SK-N-DZ (cell line): ENCODE measurements around the gene CALR.
"Not testable (repeated sequence)": the region's sequence is repeated elsewhere in the genome, so short reads cannot be mapped to it uniquely, and the experiment has no call there.

ENCODE experiments used
- DNase-seq: peaks from one replicate; pipeline ENCODE4 v3.0.0-alpha.2; 2015; ENCODE audit warnings: low spot score

Gene CALR

DNA sequence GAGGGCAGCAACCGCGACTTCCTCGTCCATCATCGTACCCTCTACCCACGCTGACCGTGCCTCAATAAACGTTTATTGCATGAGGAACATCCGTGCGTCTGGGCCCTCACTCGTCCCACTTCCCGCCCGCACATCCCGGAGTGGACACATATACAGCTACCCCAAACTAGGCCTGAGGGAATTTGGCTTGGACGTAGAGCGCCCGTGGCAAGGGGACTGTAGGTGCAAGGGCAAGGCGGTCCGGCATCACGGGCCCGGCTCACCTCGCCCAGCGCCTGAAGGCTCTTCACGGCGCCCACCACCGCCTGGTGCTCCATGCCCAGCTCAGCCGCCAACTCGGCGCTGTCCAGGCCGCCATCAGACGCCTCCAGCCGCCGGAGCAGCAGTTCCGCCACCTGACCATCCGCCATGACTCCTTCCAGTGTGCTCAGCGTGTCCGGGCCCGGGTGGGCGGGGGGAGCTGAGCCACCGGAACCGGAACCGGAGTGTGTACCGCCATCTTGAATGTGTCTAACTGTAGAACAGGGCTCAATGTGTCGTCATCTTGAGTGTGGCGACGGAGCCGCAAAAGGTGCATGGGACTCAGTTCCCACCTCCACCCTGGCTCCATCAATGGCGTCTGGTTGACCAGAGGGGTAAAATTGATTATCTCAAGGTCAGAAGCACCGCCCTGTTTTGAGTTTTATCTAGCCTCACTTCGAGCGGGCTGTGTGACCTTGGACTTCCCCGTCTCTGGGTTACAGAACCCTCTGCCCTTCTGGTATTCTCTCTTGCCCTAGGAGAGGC, 4.9 kb upstream of the CALR start, which contains the start of gene FARSA:
TSS of gene FARSA (minus strand) at position 425 of the 786 bp plus-strand sequence. CDS start at position 410, 15 bp downstream.
- DNase-seq, result peak; percentile 88

DNA sequence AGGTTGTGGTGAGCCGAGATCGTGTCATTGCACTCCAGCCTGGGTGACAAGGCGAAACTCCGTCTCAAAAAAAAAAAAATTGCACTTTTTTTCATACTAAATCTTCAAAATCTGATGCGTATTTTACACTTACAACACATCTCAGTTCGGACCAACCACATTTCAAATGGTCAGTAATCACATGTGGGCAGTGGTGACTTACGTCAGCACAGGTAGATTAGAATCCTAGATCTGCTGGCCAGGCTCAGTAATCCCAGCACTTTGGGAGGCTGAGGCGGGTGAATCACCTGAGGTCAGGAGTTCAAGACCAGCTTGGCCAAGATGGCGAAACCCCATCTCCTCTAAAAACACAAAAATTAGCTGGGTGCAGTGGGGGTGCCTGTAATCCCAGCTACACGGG, 3.3 kb upstream of the CALR start:
- DNase-seq, result no peak

DNA sequence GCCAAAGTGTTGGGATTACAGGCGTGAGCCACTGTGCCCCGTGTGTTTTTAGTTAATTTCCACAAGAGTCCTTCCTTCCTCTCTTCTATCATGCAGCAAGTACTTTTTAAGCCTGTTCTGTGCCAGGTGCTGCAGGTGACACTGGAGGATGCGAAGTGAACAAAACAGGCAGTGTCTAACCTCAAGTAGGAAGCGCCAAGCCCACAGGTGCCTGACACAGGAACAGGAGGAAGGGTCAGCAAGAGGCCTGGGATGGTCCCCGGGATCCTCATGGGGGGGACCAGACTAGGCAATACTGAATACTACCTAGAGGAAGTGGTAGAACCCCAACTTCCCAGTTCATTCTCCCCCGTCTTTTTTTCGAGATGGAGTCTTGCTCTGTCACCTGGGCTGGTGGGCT, 1.8 kb upstream of the CALR start:
- DNase-seq, result no peak

DNA sequence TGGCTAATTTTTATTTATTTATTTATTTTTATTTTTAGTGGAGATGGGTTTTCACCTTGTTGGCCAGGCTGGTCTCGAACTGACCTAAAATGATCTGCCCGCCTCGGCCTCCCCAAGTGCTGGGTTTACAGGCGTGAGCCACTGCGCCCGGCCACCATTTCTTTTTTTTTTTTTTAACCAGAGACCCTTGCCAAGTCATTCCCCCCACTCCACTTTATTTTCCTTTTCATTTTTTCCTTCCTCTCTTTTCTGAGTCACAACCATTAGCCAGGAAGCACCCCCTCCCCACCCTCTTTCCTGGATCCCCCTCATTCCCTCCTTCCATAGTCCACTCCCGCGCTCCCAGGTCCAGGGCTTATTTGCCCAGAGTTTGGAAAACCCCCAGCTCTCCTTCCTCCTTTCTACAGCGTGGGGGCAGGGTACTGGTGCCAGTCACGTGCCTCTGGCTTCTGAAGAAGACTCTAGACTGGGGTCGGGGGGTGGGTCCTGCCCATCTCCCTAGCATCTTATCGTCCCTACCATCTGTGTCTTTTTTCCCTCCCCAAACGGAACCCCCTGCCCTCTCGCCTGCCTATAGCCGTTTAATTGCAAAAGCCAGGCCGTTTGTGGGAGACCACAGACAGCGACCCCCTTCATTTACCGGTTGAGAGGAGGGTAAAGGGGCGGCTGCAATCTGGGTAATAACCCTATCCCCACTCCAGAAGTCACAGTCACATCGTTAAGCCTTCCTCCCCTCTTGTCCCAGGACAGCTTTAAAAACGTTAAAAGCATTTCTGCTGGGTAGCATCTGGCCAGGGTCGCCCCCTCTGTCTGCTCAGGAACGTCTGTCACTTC, 1.1 kb upstream of the CALR start:
- DNase-seq, result peak; percentile 42

DNA sequence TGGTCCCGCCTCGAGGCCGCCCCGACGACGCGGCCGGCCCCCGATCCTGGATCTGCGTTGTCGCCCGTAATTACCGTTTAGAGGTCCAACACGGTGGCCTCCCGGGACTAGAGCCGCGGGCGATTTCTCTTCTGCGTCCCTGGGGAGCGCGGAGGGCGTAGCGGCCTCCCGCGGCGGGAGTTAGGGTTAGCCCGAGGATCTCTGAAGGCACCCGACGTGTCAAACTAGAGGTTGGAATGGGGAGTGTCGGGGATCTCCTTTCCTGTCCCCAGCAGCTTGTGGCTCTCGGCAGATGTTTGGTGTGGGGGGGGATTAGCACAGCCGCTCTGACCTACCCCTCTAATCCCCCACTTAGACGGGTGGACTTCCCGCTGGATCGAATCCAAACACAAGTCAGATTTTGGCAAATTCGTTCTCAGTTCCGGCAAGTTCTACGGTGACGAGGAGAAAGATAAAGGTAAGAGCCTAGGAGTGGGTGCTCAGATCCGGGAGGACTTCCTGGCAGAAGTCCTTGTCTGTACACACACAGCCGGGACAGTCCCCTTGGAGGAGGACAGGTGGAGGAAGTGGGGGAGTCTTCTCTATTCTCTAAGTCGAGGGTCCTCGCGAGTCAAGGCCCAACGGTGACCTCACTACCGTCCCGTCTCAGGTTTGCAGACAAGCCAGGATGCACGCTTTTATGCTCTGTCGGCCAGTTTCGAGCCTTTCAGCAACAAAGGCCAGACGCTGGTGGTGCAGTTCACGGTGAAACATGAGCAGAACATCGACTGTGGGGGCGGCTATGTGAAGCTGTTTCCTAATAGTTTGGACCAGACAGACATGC, 581 bp downstream of the CALR start:
- no peak for DNase-seq

DNA sequence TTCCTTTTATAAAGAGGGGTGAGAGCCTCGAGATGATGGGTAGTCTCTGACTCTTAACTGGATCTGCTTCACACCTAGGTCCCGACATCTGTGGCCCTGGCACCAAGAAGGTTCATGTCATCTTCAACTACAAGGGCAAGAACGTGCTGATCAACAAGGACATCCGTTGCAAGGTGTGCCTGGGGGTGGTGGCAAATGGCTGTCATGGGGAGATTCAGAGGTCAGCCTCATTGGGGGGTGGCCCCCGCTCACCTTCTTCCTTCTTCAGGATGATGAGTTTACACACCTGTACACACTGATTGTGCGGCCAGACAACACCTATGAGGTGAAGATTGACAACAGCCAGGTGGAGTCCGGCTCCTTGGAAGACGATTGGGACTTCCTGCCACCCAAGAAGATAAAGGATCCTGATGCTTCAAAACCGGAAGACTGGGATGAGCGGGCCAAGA, 1.6 kb downstream of the CALR start:
- DNase-seq, result no peak

DNA sequence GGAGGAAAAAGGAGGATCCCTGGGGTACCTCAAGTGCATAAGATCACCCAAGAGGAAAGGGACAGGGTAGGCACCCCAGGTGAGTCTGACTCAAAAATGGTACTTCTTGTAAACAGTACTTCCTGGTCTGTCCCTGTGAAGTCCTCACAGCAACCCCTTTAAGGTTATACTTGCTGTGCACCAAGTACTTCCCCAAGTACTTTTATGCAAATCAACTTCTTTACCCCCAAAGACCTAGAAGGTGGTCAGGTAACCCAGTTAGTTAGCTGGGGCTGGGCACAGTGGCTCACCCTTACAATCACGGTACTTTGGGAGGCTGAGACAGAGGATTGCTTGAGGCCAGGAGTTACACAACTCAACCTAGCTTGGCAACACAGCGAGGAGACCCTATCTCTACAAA, 2.5 kb downstream of the CALR start:
- no peak for DNase-seq

DNA sequence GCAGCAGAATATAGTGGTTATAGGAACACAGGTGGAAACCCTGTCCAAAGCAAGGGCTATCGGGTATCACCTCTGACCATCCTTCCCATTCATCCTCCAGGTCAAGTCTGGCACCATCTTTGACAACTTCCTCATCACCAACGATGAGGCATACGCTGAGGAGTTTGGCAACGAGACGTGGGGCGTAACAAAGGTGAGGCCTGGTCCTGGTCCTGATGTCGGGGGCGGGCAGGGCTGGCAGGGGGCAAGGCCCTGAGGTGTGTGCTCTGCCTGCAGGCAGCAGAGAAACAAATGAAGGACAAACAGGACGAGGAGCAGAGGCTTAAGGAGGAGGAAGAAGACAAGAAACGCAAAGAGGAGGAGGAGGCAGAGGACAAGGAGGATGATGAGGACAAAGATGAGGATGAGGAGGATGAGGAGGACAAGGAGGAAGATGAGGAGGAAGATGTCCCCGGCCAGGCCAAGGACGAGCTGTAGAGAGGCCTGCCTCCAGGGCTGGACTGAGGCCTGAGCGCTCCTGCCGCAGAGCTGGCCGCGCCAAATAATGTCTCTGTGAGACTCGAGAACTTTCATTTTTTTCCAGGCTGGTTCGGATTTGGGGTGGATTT, 5.1 kb downstream of the CALR start:
- DNase-seq, result no peak

DNA sequence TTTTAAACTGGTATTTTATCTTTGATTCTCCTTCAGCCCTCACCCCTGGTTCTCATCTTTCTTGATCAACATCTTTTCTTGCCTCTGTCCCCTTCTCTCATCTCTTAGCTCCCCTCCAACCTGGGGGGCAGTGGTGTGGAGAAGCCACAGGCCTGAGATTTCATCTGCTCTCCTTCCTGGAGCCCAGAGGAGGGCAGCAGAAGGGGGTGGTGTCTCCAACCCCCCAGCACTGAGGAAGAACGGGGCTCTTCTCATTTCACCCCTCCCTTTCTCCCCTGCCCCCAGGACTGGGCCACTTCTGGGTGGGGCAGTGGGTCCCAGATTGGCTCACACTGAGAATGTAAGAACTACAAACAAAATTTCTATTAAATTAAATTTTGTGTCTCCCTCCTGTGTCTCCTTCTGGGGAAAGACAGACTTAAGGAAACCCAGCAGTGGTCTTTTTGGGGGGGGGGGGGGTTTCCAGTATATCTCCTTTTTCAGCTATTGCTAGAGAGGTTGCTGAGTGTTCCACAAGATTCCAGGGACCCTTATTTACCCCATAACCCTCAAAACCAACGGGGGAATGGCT, 5.8 kb downstream of the CALR start:
- DNase-seq, result no peak

DNA sequence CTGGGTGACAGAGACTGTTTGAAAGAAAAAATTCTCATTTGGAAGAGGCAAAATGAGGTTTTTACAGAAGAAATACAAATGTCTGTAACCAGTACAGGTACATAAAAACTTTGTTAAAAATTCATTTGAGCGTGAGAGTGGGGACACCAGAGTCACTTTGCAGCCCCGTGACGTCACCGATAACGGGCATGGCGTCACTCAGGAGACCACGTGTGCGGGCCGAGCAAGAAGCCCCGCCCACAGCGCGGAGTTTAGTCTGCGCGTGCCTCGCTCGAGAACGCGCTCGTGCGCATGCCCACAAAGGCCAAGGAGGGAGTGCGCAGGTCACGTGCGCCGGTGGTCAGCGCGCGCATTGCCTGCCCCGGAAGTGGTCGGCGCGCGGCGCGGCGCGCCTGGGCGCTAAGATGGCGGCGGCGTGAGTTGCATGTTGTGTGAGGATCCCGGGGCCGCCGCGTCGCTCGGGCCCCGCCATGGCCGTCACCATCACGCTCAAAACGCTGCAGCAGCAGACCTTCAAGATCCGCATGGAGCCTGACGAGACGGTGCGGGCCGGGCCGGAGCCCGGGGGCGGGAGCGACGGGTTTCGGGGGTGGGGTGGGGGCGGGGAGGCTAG, 7.2 kb downstream of the CALR start, which contains the start of gene RAD23A:
TSS of gene RAD23A (plus strand) at position 384 of the 613 bp plus-strand sequence. CDS start at position 471, 87 bp downstream.
- peak; percentile 96 for DNase-seq

DNA sequence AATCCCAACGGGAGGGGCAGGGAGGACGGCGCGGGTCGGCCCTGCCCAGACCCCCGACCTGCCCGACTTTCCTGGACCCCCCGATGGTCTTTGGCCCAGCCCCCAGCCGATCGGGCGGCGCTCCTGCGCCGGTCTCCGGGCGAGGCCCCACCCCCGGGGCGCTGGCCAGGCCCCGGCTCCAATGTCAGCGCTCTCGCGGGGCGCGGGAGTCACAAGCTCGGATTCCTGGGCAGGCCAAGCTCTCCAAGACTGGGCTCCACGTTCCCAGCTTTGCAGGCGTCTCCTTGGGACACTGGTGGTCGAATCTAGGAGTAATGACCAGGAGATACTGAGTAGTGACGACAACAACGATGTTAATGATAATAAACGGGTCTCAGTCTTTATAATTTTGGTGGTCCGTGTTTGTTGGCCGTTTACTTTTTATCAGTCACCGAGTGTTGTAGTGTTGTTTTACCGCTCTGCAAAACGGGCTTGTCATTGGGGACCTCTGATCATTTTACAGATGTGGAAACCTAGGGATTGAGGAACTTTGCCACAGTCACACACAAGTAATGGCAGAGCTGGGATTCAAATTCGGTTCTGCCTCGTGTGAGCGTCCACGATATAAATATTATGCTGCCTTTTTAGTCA, 7.8 kb downstream of the CALR start:
- peak; percentile 53 for DNase-seq

DNA sequence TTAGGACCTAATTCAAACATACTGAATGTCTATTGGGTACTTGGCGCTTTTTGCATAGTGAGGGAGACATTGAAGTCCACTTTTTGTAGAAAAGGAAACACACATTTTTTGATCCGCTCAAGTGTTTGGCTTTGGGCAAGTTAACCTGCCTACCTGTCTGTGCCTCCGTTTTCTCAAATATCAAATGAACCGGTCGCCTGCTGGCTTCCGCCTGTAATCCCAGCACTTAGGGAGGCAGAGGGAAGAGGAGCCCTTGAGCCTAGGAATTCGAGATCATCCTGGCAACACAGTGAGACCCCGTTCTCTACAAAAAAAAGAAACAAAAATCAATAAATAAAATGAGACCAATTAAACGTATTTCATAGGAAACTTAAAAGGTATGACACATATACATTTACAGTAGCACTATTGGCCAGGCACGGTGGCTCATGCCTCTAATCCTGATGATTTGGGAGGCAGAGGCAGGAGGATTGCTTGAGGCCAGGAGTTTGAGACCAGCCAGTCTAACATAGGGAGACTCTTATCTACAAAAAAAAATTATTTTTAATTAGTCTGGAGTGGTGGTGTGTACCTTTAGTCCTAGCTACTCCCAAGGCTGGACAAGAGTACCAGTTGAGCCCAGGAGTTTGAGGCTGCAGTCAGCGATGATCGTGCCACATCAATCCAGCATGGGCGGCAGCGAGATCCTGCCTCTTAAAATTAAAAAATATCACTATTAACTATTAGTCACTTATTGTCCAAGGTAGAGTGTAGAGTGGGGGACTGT, 8.5 kb downstream of the CALR start:
- DNase-seq, result no peak

DNA sequence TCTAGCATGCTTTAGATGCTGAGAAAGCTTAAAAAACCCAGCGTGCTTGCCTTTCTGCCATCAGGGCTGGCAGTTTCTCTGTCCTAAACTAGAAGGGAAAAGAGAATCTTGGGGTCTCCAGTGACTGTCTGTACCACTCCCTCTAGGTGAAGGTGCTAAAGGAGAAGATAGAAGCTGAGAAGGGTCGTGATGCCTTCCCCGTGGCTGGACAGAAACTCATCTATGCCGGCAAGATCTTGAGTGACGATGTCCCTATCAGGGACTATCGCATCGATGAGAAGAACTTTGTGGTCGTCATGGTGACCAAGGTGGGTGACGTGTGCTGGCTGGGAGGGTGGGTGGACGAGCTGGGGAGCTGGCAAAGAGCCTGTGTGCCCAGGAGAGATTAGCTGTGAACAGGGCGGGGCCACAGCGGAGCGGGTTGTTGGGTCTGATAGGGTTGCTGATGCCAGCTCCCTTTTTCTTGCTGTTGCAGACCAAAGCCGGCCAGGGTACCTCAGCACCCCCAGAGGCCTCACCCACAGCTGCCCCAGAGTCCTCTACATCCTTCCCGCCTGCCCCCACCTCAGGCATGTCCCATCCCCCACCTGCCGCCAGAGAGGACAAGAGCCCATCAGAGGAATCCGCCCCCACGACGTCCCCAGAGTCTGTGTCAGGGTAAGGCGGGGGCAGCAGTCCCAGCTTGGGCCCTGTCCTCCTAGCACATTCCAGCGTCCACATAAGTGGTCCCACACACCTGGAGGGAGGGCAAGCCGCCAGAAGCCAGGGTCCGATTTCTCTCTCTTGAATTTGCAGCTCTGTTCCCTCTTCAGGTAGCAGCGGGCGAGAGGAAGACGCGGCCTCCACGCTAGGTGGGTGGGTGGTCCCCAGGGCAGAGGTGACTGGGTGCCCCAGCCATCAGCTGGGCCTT, 9.5 kb downstream of the CALR start:
- no peak for DNase-seq

DNA sequence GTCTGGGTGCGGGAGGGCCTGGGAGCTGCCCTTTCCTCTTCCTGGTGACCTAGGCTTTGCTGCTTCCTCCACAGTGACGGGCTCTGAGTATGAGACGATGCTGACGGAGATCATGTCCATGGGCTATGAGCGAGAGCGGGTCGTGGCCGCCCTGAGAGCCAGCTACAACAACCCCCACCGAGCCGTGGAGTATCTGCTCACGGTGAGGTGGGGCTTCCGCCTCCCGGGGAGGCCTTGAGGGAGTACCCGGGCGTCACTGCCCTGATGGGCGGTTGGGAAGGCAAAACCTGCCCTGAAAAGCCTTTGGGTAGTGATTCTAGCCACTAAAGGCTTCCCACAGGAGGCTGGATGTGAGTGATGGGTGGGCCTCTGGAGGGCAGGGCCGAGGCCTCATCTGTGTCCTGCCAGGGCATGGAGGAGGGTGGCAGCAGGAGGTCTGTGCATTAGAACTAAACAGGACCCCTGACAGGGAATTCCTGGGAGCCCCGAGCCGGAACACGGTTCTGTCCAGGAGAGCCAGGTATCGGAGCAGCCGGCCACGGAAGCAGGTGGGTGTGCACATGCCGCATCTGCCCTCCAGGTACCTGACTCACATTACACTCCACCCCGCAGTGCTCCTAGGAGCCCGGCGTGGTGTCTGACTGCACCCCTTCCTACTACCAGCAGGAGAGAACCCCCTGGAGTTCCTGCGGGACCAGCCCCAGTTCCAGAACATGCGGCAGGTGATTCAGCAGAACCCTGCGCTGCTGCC, 10.4 kb downstream of the CALR start:
- DNase-seq, result no peak

DNA sequence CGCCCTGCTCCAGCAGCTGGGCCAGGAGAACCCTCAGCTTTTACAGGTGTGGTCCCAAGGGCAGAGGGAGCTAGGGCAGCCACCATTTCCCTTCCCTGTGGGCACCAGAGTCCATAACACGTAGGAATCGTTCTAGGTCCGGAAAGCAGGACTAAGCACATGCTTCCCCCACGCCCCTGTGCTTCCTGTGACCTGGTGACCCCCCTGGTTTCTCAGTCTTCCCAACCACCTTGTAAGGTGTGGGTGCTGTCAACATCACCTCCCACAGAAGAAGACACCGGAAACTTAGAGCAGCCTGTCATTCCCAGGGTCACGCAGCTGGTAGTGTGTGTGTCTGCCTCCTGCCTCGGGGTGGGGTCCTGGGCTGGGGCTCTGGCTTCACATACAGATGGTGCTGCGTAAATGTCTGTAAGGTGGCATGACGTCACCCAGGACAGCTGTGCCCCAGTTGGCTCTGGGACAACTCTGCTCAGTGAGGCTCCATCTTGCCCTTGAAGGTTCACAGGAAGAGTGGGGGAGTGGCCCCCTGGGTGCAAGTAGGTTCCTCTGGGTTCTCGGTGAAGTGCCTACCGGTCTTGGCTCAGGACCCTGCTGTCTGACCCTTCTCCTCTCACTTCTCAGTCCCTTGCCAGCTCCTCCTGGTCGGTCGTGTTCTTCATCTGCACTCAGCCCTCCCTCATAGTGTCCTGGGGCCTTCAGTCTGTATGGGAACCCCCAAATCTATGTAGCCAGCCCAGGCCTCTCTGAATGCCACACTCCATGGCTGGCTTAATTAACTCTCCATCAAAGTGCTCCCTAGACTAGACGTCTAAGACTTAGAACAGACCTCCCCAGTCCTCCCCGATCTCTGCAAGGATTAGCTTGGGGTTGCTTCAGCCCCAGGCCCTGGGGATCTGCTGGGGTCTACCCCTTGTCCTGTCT, 11.2 kb downstream of the CALR start:
- DNase-seq, result no peak

DNA sequence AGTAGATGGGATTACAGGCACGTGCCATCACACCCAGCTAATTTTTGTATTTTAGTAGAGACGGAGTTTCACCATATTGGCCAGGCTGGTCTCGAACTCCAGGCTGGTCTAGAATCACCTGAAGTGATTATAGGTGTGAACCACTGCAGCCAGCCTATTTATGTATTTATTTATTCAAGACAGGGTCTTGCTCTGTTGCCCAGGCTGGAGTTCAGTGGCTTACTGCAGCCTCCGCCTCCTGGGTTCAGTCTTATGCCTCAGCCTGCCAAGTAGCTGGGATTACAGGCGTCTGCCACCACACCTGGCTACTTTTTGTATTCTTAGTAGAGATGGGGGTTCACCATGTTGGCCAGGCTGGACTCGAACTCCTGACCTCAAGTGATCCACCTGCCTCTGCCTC, 13.6 kb downstream of the CALR start:
- DNase-seq, result not testable (repeated sequence)
